GM20431 (cell line): Measurements from ENCODE around the gene TMPRSS9.

Experiments
- in situ Hi-C: fragments of 300-500 bp; cut with MseI, MboI; formaldehyde crosslinking; loops from one replicate; pipeline ENCODE4 v1.15.0; 2020; ENCODE audit warnings: low sequenced_read_pairs; ENCODE audit not compliant: unreplicated experiment

The TMPRSS9 gene

DNA sequence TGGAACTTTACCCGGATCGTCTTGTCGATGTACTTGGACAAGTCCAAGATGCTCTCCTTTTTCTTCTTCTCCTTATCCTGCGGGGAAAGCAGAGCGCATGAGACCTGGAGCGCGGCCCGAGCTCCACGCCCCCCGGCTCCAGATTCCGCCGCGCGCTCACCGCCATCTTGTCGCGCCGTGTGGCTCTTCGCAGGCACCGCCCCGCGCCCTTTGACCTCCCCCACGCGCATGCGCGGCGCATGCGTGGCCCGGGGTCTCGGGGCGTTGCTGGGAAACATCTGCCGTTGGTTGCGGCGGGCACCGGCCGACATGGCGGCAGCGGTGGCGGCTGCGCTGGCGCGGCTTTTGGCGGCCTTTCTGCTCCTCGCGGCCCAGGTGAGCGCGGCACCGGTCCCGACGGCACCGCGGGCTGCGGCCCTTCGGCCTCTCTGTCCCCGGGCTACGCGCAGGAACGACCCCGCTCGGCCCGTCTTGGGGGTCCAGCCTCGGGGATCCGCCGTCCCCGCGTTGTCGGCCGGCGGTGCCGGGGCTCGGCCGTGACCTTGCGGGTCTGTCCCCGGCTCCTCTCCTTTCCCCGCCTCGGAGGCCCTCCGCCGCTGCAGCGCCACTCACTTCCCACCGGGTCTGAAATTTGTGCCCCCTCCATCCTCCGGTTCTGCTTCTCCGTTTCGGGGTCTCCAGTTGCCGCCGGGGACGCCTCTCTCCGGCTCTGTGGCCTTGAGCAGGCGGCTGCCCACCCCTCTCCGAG lies 31.5 kb upstream of the TMPRSS9 start, which contains the start of the genes LSM7 and SPPL2B:
Gene LSM7, minus strand, starts transcription at position 186 of the 748 bp plus-strand sequence. Its CDS starts 20 bp downstream, at position 166.
Gene SPPL2B, plus strand, starts transcription at position 284 of the 748 bp plus-strand sequence. Its CDS starts 26 bp downstream, at position 310.
- in situ Hi-C loops = no loop called here

DNA sequence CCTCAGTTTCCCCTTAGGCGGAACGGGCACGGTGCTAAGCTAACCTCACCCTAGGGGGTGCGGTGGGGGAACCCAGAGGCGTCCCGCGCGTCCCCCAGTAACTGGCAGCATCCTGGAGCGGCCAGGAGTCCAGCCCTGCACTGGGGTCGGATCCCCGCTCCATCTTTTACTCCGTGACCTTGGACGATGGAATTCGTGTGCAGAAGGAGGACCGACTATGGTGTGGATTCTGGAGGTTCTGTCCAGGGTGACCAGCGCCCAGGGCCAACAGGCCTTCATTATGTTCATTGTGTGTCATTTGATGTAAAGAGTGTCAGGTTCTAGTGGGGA lies 31.0 kb upstream of the TMPRSS9 start:
- in situ Hi-C loops = no loop called here

DNA sequence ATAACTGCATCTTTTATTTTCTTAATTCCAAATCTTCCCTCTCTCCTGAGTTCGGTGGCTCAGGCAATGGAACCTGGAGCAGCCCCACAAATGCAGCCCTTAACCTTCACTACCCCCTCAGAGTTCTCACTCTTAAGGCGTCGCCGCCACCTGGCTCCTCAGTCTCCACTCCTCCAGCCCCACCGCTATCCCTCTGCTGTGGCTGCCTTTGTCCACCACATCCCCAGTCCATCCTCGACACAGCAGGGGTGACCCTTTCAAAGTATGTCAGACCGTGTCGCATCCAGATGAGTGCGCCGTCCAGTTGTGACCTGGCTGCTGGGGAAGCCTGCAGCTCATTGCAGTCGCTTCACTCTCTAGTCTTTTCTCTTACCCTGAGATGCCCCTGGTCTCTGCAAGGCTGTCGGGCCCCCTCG lies 30.6 kb upstream of the TMPRSS9 start:
- in situ Hi-C loops = no loop called here

DNA sequence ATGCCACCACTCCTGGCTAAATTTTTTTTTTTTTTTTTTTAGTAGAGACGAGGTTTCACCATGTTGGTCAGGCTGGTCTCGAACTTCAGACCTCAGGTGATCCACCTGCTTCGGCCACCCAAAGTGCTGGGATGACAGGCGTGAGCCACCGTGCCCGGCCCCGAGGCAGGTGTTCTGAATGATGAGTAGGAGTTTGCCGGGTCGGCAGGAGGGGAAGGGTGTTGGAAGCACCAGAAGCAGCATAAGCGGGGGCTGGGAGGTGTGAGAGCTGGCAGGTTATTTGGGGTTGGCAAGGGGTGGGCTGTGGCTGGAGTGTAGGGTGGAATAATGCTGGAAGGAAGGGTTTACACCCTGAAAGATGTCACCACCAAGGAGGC lies 29.8 kb upstream of the TMPRSS9 start:
- in situ Hi-C loops = no loop called here

DNA sequence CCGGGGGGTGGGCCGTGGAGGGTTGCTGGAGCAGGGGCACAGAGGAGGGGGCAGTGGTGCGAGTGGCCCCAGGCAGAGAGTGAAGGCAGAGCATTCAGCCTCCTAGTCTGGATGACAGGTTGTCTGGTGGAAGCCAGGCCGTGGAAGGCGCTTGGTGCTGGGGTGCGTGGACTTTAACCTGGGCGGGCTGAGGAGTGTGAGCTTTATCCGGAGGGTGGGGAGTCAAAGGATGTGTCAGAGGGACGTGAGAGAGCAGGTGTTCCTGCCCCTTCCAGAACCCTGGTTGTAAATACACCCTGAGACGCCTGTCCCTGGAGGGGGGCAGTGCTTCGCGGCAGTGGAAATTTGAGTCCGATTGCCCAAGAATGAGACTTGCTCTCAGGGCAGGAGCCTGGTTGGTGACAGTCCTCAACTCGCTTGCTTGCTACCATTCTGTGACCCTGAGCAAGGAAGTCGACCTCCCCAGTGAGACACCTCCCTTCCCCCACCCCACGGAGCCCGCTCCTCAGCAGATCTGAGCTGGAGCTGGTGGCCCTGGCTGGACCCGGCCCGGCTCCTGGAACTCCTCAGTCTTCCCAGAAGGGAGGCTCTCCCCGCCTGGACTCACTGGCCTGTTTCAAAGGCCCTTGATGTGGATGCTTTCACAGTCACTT lies 29.3 kb upstream of the TMPRSS9 start:
- in situ Hi-C loops = no loop called here

DNA sequence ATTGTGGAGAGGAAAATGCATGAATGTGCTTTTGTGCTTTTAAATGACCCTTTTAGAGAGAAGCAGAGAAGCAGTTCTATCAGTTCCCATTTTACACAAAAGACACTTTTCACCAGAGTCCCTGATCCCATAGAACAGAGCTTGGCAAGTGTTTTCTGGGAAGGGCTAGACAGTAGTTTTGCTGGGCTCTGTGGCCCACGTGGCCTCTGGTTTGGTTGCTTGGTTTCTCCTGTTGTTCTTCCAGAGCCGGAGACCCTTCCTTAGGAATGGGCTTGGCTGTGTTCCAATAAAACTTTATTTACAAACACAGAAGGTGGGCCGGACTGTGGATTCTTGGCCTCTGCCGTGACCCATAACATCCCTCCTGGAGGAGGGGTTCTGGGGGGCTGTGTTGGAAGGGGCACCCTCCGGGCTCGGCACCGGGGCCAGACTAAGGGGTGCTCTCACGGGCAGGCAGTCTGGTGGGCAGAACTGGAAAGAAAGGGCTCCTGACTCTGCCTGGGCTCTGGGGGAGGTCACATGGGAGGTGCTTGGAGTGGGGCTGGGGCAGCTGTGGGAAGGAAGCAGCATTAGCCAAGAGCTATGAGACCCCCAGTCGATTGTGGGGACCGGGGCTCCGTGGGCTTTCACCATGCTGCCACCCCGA lies 28.3 kb upstream of the TMPRSS9 start:
- in situ Hi-C loops = no loop called here

GRCh38 chr19:2332341-2333026 lies 27.6 kb upstream of the TMPRSS9 start:
- in situ Hi-C loops = no loop called here

DNA sequence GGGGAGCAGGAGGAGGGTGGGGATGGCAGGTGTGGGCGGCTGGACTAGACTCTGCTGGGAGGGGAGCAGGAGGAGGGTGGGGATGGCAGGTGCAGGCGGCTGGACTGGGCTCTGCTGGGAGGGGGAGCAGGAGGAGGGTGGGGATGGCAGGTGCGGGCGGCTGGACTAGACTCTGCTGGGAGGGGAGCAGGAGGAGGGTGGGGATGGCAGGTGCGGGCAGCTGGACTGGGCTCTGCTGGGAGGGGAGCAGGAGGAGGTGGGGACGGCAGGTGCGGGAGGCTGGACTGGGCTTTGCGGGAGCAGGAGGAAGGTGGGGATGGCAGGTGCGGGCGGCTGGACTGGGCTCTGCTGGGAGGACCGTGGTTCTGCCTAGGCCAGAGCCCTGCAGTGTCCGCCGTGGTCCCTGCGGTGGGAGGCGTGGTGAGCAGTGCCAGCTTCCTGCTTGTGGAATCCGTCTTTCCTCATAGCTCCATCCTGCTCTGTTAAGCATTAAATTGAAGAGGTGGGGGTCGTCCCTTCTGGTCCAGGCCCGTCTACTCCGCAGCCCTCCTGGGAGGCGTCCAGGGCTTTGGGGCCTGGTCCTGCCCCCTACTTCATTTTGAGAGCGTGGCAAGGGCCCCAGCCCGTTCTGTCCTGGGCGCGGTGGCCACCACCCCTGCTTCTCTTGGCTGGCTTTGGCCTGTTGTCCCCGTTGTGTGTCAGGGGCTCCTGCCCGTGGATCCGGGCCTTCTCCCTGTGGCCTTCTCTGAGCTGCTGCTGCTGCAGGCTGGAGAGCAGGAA lies 26.8 kb upstream of the TMPRSS9 start:
- in situ Hi-C loops = no loop called here

GRCh38 chr19:2333807-2334211 lies 26.3 kb upstream of the TMPRSS9 start:
- in situ Hi-C loops = no loop called here

DNA sequence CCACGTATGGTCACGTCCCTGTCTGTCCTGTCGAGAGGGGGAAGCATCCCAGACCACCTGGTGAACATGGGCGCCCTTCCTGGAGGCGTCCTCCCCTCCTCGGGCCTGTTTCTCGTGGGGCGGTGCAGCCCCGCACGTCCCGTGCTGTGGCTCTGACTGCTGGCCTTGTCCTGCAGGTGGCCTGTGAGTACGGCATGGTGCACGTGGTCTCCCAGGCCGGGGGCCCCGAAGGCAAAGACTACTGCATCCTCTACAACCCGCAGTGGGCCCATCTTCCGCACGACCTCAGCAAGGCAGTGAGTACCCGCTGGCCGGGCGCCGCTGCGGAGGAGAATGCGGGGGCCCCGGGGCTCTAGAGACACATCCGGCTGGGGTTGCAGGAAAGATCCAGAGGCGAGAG lies 25.6 kb upstream of the TMPRSS9 start:
- in situ Hi-C loops = no loop called here

DNA sequence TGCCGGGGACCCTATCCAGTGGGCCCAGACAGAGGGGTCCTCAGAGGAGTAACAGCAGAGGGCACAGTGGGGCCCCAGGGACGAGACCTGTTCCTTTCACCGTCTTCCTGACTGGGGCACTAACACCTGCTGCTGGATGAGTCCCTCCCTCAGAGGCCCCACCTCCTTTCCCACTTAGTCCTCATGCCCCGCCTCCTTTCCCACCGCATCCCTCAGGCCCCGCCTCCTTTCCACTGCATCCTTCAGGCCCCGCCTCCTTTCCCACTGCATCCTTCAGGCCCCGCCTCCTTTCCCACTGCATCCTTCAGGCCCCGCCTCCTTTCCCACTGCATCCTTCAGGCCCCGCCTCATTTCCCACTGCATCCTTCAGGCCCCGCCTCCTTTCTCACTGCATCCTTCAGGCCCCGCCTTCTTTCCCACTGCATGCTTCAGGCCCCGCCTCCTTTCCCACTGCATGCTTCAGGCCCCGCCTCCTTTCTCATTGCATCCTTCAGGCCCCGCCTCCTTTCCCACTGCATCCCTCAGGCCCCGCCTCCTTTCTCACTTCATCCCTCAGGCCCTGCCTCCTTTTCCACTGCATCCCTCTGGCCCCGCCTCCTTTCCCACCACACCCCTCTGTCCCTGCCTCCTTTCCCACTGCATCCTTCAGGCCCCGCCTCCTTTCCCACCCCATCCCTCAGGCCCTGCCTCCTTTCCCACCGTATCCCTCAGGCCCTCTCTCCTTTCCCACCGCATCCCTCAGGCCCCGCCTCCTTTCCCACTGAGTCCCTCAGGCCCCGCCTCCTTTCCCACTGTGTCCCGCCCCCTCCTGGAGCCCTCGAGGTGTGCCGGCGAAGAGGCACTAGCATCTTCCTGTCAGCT lies 24.8 kb upstream of the TMPRSS9 start:
- in situ Hi-C loops = no loop called here

GRCh38 chr19:2335848-2336247 lies 24.2 kb upstream of the TMPRSS9 start:
- in situ Hi-C loops = no loop called here

- in situ Hi-C loops = no loop called here
Measured at GRCh38 chr19:2336528-2337328, 23.3 kb upstream of the TMPRSS9 start.

- in situ Hi-C loops = no loop called here
Measured at GRCh38 chr19:2337329-2337707, 22.7 kb upstream of the TMPRSS9 start.

DNA sequence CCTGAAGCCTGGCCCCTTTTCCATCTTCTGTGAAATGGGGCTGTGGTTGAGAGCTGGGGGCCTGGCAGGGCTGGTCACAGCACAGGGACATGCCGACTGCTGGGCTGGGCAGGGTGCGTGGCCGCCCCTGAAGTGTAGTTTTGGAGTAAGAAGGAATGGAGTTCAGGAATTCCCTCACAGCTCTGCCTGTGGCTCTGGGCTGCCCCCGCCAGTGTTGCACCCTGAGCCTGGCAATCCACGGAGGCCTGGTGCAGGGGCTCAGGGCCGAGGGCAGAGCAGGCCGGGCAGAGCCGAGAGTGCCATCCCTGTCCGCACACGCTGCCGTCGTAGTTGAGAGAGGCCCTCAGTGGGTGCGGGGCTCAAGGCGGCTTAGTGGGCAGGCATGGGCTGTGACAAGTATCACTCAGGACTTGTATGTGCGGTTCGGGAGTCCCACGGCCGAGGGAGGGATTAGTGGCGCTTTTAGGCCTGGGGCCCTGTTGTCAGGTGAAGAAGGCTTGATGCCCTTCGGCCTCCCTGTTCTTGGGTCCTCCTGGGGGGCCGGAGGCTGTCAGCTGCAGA lies 21.9 kb upstream of the TMPRSS9 start:
- in situ Hi-C loops = no loop called here

DNA sequence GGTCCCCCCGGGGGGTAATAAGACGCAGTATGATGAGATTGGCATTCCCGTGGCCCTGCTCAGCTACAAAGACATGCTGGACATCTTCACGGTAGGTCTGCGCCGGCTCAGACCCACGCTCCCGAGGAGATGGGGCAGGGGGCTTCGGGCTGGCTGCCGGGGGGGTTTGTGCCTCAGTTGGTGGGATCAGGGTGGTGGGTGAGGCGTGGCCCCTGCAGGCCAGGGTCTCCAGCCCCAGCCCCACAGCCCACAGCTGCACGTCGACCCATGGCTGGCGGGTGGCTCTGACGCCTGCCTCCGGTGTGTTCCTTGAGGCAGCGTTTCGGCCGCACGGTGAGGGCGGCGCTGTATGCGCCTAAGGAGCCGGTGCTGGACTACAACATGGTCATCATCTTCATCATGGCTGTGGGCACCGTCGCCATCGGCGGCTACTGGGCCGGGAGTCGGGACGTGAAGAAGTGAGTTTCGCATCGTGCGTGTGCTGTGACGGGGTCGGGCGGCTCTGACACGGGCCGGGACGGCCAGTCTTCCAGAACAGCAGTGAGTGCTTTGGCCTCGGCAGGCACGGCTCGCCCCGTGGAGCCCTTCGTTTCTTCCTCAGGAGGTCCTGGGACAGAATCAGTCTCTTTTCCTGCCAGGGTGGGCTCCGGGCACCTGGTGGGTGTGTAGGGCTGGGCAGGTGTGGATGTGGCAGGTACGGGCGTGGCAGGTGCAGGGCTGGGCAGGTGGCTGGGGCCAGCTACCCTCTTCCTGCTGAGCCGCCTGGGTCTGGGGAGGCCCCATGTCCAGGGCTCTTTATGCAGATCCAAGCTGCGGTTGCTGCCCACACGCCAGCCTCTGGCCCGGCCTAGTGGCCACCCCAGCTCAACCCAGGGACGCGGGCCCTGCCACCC lies 21.1 kb upstream of the TMPRSS9 start:
- in situ Hi-C loops = no loop called here
